ENCODE results near the gene PSAP.

- TF ChIP-seq POLR2A (IDR thresholded peaks at IDR 0.05) (no peak), CTCF (IDR thresholded peaks at IDR 0.05) (no peak)
Measured at GRCh38 chr10:71789871-71790270, 61.2 kb downstream of the PSAP start.

Data from esophagus squamous epithelium (tissue), 4 donors.